Measurements from ENCODE around the gene ERLIN1.

DNA sequence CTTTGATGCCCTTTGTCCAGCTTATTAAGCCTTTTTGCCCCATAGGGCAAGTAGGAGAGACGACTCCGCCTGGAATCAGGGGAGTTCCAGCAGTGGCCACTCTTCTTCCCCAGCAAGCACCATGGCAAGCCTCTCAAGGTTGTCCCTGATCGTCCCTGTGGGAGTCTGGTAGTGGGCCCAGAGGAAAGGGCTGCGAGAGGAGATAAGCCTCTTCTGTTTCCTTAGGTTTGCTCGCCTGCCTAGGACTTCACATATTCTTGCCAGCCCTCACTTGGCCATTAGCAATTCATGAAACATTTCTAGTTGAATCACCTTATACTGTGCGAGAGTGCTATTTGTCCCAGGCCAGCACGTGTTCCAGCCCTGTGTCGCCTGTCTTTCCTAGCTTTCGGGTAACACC lies 56.4 kb downstream of the ERLIN1 start:
- TF ChIP-seq, protein P1, sequence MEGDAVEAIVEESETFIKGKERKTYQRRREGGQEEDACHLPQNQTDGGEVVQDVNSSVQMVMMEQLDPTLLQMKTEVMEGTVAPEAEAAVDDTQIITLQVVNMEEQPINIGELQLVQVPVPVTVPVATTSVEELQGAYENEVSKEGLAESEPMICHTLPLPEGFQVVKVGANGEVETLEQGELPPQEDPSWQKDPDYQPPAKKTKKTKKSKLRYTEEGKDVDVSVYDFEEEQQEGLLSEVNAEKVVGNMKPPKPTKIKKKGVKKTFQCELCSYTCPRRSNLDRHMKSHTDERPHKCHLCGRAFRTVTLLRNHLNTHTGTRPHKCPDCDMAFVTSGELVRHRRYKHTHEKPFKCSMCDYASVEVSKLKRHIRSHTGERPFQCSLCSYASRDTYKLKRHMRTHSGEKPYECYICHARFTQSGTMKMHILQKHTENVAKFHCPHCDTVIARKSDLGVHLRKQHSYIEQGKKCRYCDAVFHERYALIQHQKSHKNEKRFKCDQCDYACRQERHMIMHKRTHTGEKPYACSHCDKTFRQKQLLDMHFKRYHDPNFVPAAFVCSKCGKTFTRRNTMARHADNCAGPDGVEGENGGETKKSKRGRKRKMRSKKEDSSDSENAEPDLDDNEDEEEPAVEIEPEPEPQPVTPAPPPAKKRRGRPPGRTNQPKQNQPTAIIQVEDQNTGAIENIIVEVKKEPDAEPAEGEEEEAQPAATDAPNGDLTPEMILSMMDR (conservative IDR thresholded peaks at IDR 0.05; ENCODE audit: low read length) = no peak
- TF ChIP-seq EZH2phosphoT487 (IDR thresholded peaks at IDR 0.05; ENCODE audit: borderline replicate concordance) = no peak

Data from Loucy (cell line).